BJ (cell line): ENCODE data around the gene EIF2S1. TPM values are rescaled to one million over a fixed set of nuclear protein-coding genes. Genes with fewer than 3 reads are reported as not detected.

Experiments
- CTCF ChIA-PET: fragments of 350-600 bp; formaldehyde crosslinking; extraction: SDS; loops from one replicate; lab custom pipeline; 2021; ENCODE audit warnings: antibody characterized with exemption, inconsistent platforms; lab: Yijun Ruan, JAX
- POLR2A ChIA-PET: fragments of 300-600 bp; sonication (Branson Sonifier 250); formaldehyde crosslinking; extraction: SDS; loops from one replicate; lab custom pipeline; 2021; ENCODE audit warnings: antibody characterized with exemption; lab: Charles Lee
- DNase-seq: peaks from one replicate; pipeline ENCODE4 v3.0.0-alpha.2; 2011; ENCODE audit warnings: low read depth
- H3K27me3 ChIP-seq: 2 replicates; pipeline ENCODE4 v1.6.0; 2011; ENCODE audit warnings: low read length; ENCODE audit not compliant: control insufficient read depth, insufficient read depth
- H3K36me3 ChIP-seq: 2 replicates; pipeline ENCODE4 v1.5.1; 2011; ENCODE audit warnings: low read length; ENCODE audit not compliant: control insufficient read depth, insufficient read depth
- H3K4me3 ChIP-seq: 2 replicates; pipeline ENCODE4 v1.5.1; 2011; ENCODE audit warnings: low read depth, mild to moderate bottlenecking, control low read depth, low read length
- CTCF ChIP-seq: IDR thresholded peaks from 2 replicates; pipeline ENCODE4 v1.5.1; 2011; ENCODE audit warnings: low read depth, mild to moderate bottlenecking, control low read depth, inconsistent platforms, low read length, moderate library complexity; ENCODE audit not compliant: insufficient read depth
- polyA plus RNA-seq: library from polyadenylated mRNA; depleted of rRNA; stranded (reverse); fragments of >200 nt; gene quantifications from 2 replicates; pipeline ENCODE4 v1.2.3, GENCODE V29; 2011

The EIF2S1 gene
- polyA plus RNA-seq, 1 experiment, result 34.4 TPM

DNA sequence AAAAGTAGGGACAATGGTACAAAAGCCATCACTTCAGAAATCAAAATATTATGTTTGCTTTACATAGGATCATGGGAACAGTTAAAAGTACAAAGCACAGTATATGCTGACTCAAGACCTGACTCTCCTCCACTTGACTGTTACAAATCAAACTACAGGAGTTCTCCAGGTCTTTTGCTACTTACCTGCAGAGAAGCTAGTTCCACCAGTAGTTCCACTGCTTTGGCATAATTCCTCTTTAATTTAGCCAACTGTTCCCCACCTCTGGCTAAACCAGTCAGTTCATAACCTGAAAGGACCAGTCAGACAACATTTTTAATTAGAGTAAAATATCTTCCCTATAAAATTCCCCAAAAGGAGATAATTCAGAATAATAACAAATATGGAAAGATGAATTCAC, 14.5 kb upstream of the EIF2S1 start:
- ChIA-PET POLR2A (no interaction called here), CTCF (interaction anchor here (0.9 to 1.0 kb wide), 3 partner anchors 14 to 179 kb away, joined by 3 to 4 read pairs (median 3); partner anchors contain the start of gene ATP6V1D)
- Histone ChIP-seq H3K36me3 (peaks cover 12% of the 10 kb centered on the region), H3K27me3 (no peaks in the 10 kb centered on the region), H3K4me3 (no peak overlapping the region)
- TF ChIP-seq CTCF, result no peak
- DNase-seq, result no peak

DNA sequence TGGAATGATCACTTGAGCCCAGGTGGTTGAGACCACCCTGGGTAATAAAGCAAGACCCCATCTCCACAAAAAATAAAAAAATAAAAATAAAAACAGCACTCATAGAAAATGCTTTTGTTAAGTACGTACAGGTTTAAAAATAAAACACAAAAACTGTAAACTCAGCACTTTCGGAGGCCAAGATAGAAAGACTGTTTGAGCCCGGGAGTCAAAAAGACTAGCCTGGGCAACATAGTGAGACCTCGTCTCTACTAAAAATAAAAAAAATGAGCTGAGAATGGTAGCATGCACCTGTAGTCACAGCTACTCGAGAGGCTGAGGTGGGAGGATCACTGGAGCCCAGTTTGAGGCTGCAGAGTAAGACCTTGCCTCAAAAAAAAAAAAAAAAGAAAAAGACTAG, 8.1 kb upstream of the EIF2S1 start:
- no peak overlapping the region for H3K4me3 ChIP-seq
- ChIA-PET POLR2A (interaction anchor here (0.7 kb wide), 1 partner anchor 34 kb away, joined by 4 read pairs; no protein-coding TSS in a partner anchor), CTCF (interaction anchor here (0.7 to 3.0 kb wide), 3 partner anchors 8 to 185 kb away, joined by 3 to 14 read pairs (median 5); partner anchors contain the start of genes ATP6V1D and EIF2S1)
- no peak for TF ChIP-seq CTCF
- H3K36me3 ChIP-seq, result peaks cover 6% of the 10 kb centered on the region
- H3K27me3 ChIP-seq, result no peaks in the 10 kb centered on the region
- no peak for DNase-seq

- TF ChIP-seq CTCF, result no peak
- POLR2A ChIA-PET, result interaction anchor here (0.6 kb wide), 1 partner anchor 116 kb away, joined by 3 read pairs; the partner anchor contains the start of gene PALS1
- Histone ChIP-seq H3K27me3 (no peaks in the 10 kb centered on the region), H3K36me3 (peaks cover 2% of the 10 kb centered on the region), H3K4me3 (no peak overlapping the region; the same call in none of the 2 replicates)
- CTCF ChIA-PET, result interaction anchor here (1.3 to 1.6 kb wide), 2 partner anchors 13 to 191 kb away, joined by 5 to 6 read pairs; no protein-coding TSS in a partner anchor
- DNase-seq, result no peak
Observed at GRCh38 chr14:67357186-67357968, 2.8 kb upstream of the EIF2S1 start.

DNA sequence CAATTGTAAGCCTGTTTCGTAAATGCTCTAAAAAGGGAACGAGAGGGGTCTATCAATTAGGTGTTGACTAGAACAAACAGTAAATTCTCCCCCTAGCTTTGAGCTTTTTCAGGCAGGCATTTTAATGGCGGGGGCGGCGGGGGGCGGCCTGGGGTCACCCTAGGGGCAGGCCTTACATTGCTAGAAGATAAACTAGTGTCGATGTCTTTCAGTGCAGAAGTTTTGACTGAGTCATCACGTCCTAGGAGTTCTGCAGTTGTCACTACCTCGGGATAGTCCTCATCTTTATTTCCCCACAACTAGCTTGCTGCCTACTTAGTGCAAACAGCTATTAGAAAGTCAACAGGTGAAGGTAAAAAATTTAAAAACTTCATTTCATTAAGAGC, 2.2 kb upstream of the EIF2S1 start:
- Histone ChIP-seq H3K4me3 (no peak overlapping the region; the same call in none of the 2 replicates), H3K27me3 (no peaks in the 10 kb centered on the region), H3K36me3 (peaks cover 2% of the 10 kb centered on the region)
- DNase-seq, result no peak
- POLR2A ChIA-PET, result no interaction called here
- TF ChIP-seq CTCF, result no peak
- CTCF ChIA-PET, result interaction anchor here (1.3 kb wide), 1 partner anchor 192 kb away, joined by 6 read pairs; no protein-coding TSS in a partner anchor
